Heart left ventricle (tissue), 13 donors: ENCODE measurements around the gene NAP1L4.

Experiments
- CTCF ChIP-seq, 12 donors: fragments of 200-600 bp; sonication (generic) in 4 of 12; IDR thresholded peaks; one replicate each; pipeline versions ENCODE4 v1.5.0 to v1.8.0; 2018 to 2022; ENCODE audit warnings: antibody characterized with exemption in 12 of 12, mild to moderate bottlenecking in 5 of 12
- POLR2A ChIP-seq, 2 donors: fragments of 450-650 bp; IDR thresholded peaks; one replicate each; pipeline ENCODE4 v1.6.1; 2017; ENCODE audit warnings: antibody characterized with exemption in 2 of 2, mild to moderate bottlenecking in 2 of 2, moderate library complexity in 2 of 2
- donor health status: ischemic (EF 13 %, LVEDD 7.1; RV severe dilation, severe dysfunction).
- donor health status: DM: no; HTN: yes; CAD: no.
- donor health status: DM: no; HTN: no; CAD: no.
- donor health status: ischemic (EF 25% LVEDD 6.9; RV normal size, moderate dysfunction).
- donor health status: ischemic (EF 25% LVEDD 5.7; RV mildly dilated, moderate dysfunction).
- donor health status: ischemic (EF 35%, LVEDD 5.7; RV mildly dilated, moderate dysfunction).
- donor health status: nonischemic (EF 11% LVEDD 7.7; RV severe dilation, severe dysfunction).
- donor health status: DM: yes; HTN: yes; CAD: no.
- donor health status: PGD.
- donor health status: ischemic (EF 29% LVEDD 5.4; RV normal size, mild dysfunction).
- donor health status: nonischemic (EF 23%, LVEDD 6.1; RV moderate dilation, normal function).

- TF ChIP-seq POLR2A (IDR thresholded peaks at IDR 0.05): no peak
- TF ChIP-seq CTCF (IDR thresholded peaks at IDR 0.05): no peak
Observed at GRCh38 chr11:2954263-2954662, 37.9 kb downstream of the NAP1L4 start.
